HG03457 (cell line): ENCODE data around the gene ADCK1.
"Not testable (repeated sequence)": the region's sequence is repeated elsewhere in the genome, so short reads cannot be mapped to it uniquely, and the experiment has no call there.

ENCODE experiments used
- ATAC-seq: cut with Tn5 transposase; IDR thresholded peaks from one replicate; pipeline ENCODE4 v1.9.1; 2021; ENCODE audit warnings: moderate number of reproducible peaks; ENCODE audit not compliant: unreplicated experiment

The ADCK1 gene

DNA sequence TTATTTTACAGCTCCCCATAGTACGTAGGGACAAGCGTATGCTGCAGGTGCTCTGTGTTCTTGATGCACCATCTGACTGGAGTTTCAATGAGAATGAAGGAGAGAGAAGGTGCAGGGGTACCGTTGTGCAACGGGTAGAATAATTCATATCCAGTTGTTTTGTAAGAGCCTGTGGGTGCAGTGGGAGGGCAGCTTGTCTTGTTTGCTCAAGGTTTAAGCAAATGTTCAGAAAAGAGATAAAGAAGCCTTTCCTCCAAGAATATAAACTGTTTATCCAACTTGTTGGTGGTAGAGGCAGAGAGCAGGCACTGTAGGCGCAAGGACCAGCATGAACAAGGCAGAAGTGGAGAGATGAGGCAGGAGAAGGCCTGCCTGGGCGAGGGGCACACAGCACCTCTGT is 64.2 kb downstream of the ADCK1 start:
- ATAC-seq, result no peak

DNA sequence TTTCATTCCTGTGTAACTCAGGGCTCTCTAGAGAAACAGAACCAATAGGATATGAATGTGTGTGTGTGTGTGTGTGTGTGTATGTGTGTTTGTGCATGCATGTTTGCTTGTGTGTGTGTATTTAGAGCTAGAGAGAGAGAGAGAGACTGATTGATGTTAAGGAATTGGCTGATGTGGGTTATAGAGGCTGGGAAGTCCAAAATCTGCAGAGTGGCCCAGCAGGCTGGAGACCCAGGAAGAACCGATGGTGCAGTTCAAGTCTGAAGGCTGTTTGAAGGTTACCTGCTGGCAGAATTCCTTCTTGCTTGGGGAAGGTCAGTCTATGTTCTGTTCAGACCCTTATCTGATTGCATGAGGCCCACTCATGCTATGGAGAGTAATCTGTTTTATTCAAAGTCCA is 64.7 kb downstream of the ADCK1 start:
- no peak for ATAC-seq

DNA sequence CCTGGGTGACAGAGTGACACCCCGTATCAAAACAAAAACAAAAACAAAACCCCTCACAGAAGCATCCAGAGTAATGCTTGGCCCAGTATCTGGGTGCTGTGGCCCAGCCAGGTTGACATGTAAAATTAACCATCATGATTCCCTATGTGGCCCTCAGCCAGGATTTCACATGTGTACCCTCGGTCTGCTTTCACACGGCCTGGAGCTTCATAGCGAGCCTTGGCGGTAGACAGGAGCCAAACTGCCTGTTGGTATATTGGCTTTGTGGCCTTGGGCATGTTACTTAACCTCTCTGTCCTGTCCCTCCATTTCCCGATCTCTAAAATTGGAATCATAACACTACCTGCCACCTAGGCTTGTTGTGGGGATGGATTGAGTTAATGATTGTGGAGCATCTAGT is 65.5 kb downstream of the ADCK1 start:
- no peak for ATAC-seq

DNA sequence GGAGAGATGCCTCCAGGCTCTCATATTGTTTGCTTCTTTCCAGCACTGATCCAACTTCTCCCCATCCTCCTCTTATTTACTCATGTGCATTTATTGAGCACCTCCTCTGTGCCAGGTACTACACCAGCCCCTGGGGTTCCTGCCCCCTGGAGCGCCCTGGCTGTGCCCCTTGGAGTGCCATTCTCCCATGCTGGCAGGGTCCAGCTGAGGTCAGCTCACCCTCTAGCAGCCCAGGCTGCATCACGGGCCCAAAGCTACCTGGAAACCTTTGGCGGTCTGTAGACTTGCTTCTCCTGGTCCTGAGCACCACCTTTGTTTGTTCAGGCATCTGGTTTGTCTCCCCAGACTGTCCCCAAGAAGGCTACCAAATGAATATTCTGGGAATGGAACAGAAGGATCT is 67.0 kb downstream of the ADCK1 start:
- ATAC-seq, result no peak

DNA sequence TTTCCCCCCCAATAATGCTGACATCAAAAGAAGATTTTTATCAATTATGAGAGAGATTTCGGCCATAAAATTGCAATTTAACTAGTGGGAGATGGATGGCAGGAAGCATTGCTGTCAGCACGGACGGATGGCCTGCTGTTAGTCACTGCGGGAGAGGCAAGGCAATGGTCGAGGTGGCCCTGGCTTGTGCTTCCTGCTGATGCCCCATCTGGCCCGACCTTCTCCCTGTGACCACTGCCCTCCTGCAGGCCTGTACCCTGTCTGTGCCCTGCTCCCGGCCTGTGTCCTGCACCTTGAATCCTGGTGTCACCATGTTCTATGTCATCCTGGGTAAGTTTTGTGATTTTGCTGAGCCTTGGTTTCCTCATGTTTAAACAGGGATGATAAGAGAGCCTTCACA is 67.6 kb downstream of the ADCK1 start:
- ATAC-seq, result no peak

GRCh38 chr14:77868552-77869285 is 68.8 kb downstream of the ADCK1 start:
- ATAC-seq, result no peak

GRCh38 chr14:77869340-77869739 is 69.4 kb downstream of the ADCK1 start:
- ATAC-seq, result no peak

DNA sequence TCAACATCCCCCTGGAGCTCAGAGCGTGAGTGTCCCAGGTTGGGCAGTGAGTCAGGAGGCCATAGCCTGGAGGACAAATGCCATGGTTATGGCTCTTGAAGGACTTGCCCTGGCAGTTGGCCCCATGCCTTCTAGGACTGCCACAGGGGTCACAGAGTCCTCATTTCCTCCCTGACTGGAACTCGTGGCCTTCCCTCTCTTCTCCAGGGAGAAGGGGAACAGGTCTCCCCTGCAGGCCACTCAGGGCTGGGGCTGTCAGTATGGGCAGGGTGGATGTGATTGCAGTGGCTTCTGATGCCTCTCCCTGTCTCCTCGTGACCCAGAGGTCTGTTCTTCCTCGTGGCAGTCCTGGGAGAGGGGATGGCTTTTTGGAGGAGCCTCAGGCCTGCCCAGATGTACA is 70.7 kb downstream of the ADCK1 start:
- ATAC-seq, result no peak

GRCh38 chr14:77872152-77872551 is 72.2 kb downstream of the ADCK1 start:
- ATAC-seq, result no peak

- ATAC-seq, result no peak
Observed at GRCh38 chr14:77872983-77873382, 73.1 kb downstream of the ADCK1 start.

DNA sequence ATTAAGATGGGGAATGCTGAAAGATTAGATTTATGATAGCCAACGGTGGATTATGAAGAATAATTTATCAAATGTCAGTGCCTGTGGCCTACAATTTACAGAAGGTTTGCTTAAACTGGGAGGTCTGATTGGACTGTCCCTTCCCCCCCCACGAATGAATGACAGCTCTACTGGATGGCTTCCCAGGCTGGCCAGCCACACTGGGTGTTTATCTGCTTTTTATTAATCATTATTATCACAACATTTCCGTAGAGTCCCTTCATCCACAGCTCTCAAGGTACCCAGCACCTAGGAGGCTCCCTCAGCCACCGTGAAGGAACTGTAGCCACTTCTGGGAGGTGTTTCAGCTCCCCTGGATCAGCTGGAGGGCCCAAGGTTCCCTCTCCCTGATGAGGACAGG is 78.9 kb downstream of the ADCK1 start:
- ATAC-seq, result no peak

DNA sequence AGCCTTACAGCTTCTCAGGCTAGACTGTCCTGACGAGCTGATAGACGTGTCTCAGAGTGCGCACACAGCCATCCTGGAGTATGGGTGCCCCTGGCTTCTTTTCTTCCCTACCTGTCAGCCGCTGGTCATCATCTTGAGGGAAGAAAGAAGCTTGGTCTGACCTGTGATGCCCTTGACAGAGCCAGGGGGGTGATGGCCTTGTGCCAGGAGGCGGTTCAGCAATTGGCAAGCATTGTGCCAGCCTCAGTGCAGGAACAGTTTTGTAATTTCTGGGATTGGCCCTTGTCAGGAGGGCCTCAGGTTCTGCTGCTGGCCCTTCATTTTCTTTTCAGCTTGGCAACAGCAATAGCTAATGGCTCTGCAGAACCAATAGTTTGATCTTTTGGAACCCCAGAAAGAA is 80.1 kb downstream of the ADCK1 start:
- no peak for ATAC-seq

DNA sequence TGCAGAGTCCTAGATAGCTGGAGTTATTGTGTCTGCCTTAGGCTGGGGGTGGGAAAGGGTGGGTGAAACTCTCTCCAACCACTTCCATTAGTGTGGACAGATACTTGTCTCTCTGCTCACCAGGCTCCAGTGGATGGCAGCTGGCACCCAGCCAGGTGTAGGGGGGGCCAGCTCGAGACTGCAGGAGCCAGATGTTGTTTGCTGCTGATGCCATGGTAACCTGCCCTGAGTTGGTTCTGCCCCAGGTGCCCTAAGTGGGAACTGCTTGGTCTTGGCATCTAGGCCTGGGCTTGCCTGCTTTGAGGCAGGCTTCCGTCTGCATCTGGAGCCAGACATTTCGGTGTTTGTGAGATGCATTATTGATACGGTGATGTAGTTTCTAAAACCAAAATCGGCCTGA is 82.2 kb downstream of the ADCK1 start:
- ATAC-seq, result no peak

GRCh38 chr14:77882636-77883035 is 82.7 kb downstream of the ADCK1 start:
- ATAC-seq, result no peak

DNA sequence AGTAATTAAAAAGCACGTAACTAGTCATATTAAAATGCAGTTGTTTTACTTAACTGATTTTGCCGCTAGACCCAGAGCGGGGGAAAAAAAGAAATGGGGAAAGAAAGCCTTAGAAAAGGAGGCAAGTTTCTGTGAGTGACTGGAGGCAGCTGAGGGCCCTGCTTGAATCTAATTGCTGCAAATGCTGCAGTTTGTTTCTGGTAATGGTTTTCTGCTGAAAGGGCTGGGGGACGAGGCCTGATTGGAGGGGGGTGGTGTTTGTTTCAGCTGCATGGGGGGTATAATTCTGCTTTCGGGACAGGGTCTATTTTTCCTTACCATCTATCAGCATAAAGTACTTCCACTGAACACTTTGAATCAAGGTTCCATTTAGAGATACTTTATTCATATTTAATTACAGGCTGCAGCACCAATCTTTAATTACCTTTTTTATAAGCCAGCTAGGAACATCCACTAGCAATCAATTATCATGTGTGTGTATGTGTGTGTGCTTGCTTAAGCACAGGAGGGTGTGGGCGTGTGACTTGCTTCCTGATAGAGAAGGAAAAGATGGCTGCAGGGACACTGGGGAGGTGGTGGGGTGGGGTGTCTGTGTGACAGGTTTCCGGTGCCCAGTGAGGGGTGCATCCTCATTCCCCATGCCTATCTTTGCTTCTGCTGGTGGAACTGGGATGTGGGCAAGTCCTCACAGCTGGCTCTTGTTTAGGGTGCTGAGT is 83.4 kb downstream of the ADCK1 start:
- ATAC-seq, result no peak

DNA sequence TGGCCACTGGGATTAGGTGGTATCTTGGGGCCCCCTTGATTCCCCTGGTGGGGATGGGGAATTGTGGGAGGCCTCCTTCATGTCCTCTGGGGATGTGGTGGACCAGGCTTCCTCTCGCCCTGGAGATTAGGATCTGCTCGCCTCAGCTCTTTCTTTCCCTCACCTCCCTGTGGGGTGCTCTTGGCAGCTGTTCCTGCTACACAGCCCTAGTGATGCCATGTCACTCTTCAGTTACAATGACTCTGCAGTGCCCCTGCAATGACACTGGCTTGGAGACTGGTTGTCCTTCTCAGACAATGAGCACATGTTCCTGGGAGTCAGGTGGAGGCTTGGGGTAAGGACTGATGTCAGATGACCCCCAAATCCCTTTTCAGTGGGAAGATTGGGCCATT is 83.9 kb downstream of the ADCK1 start:
- ATAC-seq, result no peak

- no peak for ATAC-seq
Observed at GRCh38 chr14:77885367-77885766, 85.5 kb downstream of the ADCK1 start.

DNA sequence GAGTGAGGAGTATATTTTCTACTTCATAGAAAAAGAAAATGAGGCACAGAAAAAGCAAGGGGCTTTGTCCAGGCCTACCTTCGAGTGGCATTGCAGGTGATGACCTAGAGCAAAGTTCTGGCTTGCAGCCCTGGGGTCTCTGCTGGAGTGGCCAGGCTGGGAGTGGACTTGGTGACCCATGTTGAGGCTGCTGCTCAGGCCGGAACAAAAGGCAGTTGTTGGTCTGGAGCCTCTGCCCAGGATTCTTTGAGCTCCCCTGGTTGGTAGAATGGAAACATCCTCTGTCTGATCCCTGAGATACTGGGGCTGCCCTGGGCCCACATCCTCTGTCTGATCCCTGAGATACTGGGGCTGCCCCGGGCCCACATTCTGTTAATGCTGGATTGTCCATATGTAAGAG is 86.1 kb downstream of the ADCK1 start:
- no peak for ATAC-seq

- ATAC-seq, result not testable (repeated sequence)
Observed at GRCh38 chr14:77888903-77889302, 89.0 kb downstream of the ADCK1 start.

- no peak for ATAC-seq
Observed at GRCh38 chr14:77889971-77890442, 90.1 kb downstream of the ADCK1 start.

DNA sequence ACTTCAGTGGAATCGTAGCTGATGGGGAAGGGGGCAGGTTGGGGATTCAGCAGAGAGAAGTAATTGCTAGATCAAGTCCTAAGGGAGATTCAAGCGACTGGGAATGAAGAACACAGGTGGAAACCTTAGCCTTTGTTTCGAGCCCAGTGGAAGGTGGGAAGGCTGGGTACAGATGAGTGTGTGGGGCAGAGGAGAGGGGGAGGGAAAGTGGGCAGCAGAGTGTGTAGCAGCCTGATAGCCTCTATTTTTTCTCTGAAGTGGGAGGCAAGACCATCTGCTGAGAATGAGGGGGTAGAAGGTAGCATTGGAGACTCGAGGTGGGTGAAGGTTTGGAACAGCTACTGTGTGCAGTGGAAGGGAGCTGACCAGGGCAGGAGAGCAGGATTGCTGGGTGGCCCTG is 91.0 kb downstream of the ADCK1 start:
- ATAC-seq, result no peak

- ATAC-seq, result no peak
Observed at GRCh38 chr14:77892381-77892871, 92.5 kb downstream of the ADCK1 start.
